IMR-90 (cell line): ENCODE data around the gene CCL19. TPM values are rescaled to one million over a fixed set of nuclear protein-coding genes. Genes with fewer than 3 reads are reported as not detected.

ENCODE experiments used
- ATAC-seq: fragments of 200-7000 bp; cut with Tn5 transposase; 2 replicates; pipeline ENCODE4 v1.9.1; 2020; ENCODE audit warnings: low read depth, mild to moderate bottlenecking, moderate library complexity
- BruUV-seq: library from RNA; stranded (reverse); fragments of 400-500 nt; replicated peaks from 2 replicates; lab custom pipeline; 2021; lab: Mats Ljungman, UMichigan
- CTCF ChIA-PET: fragments of 300-600 bp; formaldehyde crosslinking; extraction: SDS; loops from one replicate; lab custom pipeline; 2021; ENCODE audit warnings: antibody characterized with exemption; lab: Yijun Ruan, JAX
- POLR2A ChIA-PET: fragments of 300-600 bp; sonication (Branson Sonifier 250); formaldehyde crosslinking; loops from one replicate; lab custom pipeline; 2022; ENCODE audit warnings: antibody characterized with exemption; ENCODE audit not compliant: unreplicated experiment; lab: Charles Lee
- DNase-seq: peaks from one replicate; pipeline ENCODE4 v3.0.0; 2013
- H2AFZ ChIP-seq: replicated peaks from 2 replicates; pipeline ENCODE3; 2013; ENCODE audit warnings: low read length, mild to moderate bottlenecking; ENCODE audit not compliant: poor library complexity
- H2AK5ac ChIP-seq: 2 replicates; pipeline ENCODE4 v1.6.1; 2013; ENCODE audit warnings: low read depth, low read length, inconsistent platforms
- H2AK9ac ChIP-seq: replicated peaks from 2 replicates; pipeline ENCODE3; 2013; ENCODE audit warnings: mild to moderate bottlenecking, low read depth, low read length, moderate library complexity; ENCODE audit not compliant: poor library complexity
- H2BK120ac ChIP-seq: 2 replicates; pipeline ENCODE4 v1.6.1; 2013; ENCODE audit warnings: low read depth, low read length, inconsistent platforms
- H2BK15ac ChIP-seq: 3 replicates; pipeline ENCODE4 v1.6.1; 2013; ENCODE audit warnings: low read depth, low read length, inconsistent platforms
- H2BK20ac ChIP-seq: 2 replicates; pipeline ENCODE4 v1.6.1; 2013; ENCODE audit warnings: low read depth, mild to moderate bottlenecking, inconsistent platforms, low read length, moderate library complexity
- H2BK5ac ChIP-seq: 2 replicates; pipeline ENCODE4 v1.6.1; 2013; ENCODE audit warnings: mild to moderate bottlenecking, low read depth, low read length, inconsistent platforms; ENCODE audit not compliant: poor library complexity, severe bottlenecking
- H3K14ac ChIP-seq: replicated peaks from 2 replicates; pipeline ENCODE4 v1.6.1; 2013; ENCODE audit warnings: low read depth, low read length, inconsistent platforms
- H3K18ac ChIP-seq: 2 replicates; pipeline ENCODE4 v1.6.1; 2013; ENCODE audit warnings: low read depth, low read length, control low read depth
- H3K23ac ChIP-seq: 2 replicates; pipeline ENCODE4 v1.6.1; 2013; ENCODE audit warnings: low read depth, low read length, inconsistent platforms
- H3K27ac ChIP-seq: 2 replicates; pipeline ENCODE4 v1.5.1; 2013; ENCODE audit warnings: mild to moderate bottlenecking, control low read depth, low read length; ENCODE audit not compliant: insufficient read depth
- H3K27me3 ChIP-seq: 2 replicates; pipeline ENCODE4 v1.6.1; 2013; ENCODE audit warnings: low read length; ENCODE audit not compliant: control insufficient read depth, insufficient read depth
- H3K36me3 ChIP-seq: 2 replicates; pipeline ENCODE4 v1.6.1; 2013; ENCODE audit warnings: low read length, mixed read lengths; ENCODE audit not compliant: control insufficient read depth, insufficient read depth
- H3K4ac ChIP-seq: 2 replicates; pipeline ENCODE4 v1.6.1; 2013; ENCODE audit warnings: low read depth, low read length, inconsistent platforms
- H3K4me1 ChIP-seq: 2 replicates; pipeline ENCODE4 v1.6.1; 2013; ENCODE audit warnings: low read length, mixed read lengths; ENCODE audit not compliant: control insufficient read depth, insufficient read depth
- H3K4me2 ChIP-seq: 2 replicates; pipeline ENCODE4 v1.6.1; 2013; ENCODE audit warnings: low read depth, mild to moderate bottlenecking, control low read depth, low read length, moderate library complexity
- H3K4me3 ChIP-seq: 2 replicates; pipeline ENCODE4 v1.5.1; 2013; ENCODE audit warnings: low read depth, mild to moderate bottlenecking, control low read depth, low read length, moderate library complexity; ENCODE audit not compliant: insufficient read depth
- H3K56ac ChIP-seq: 2 replicates; pipeline ENCODE4 v1.6.1; 2013; ENCODE audit warnings: low read length, inconsistent platforms; ENCODE audit not compliant: insufficient read depth; ENCODE audit errors: extremely low read depth
- H3K79me1 ChIP-seq, 2 experiments: 2 replicates each; pipeline ENCODE4 v1.6.1; 2013; ENCODE audit warnings: low read length in 2 of 2, inconsistent platforms in 1 of 2, low read depth in 1 of 2
- H3K9ac ChIP-seq: 2 replicates; pipeline ENCODE4 v1.6.1; 2013; ENCODE audit warnings: low read depth, low read length, control low read depth
- H3K9me1 ChIP-seq: 2 replicates; pipeline ENCODE4 v1.6.1; 2013; ENCODE audit warnings: low read length, inconsistent platforms; ENCODE audit not compliant: insufficient read depth
- H3K9me3 ChIP-seq: 2 replicates; pipeline ENCODE4 v1.6.1; 2013; ENCODE audit warnings: low read length; ENCODE audit not compliant: control insufficient read depth, insufficient read depth
- H4K20me1 ChIP-seq: 2 replicates; pipeline ENCODE4 v1.6.1; 2013; ENCODE audit warnings: low read length, inconsistent platforms; ENCODE audit not compliant: insufficient read depth
- H4K5ac ChIP-seq: 2 replicates; pipeline ENCODE4 v1.6.1; 2013; ENCODE audit warnings: mild to moderate bottlenecking, low read depth, low read length, control low read depth
- H4K8ac ChIP-seq, 2 experiments: 2 replicates each; pipeline ENCODE4 v1.6.1; 2013; ENCODE audit warnings: low read depth in 2 of 2, low read length in 2 of 2, control low read depth in 1 of 2, inconsistent platforms in 1 of 2
- H4K91ac ChIP-seq: 2 replicates; pipeline ENCODE4 v1.6.1; 2013; ENCODE audit warnings: low read depth, low read length, inconsistent platforms; ENCODE audit not compliant: insufficient read depth
- BHLHE40 ChIP-seq: fragments of 150-350 bp; IDR thresholded peaks from 2 replicates; pipeline ENCODE4 v1.6.1; 2016; ENCODE audit warnings: mild to moderate bottlenecking, low read depth, low read length
- CHD1 ChIP-seq: IDR thresholded peaks from 2 replicates; pipeline ENCODE4 v1.6.1; 2012; ENCODE audit warnings: low read depth, low read length, improper control_type of control experiment
- FOS ChIP-seq: fragments of 150-350 bp; IDR thresholded peaks from 2 replicates; pipeline ENCODE4 v1.6.1; 2016; ENCODE audit warnings: low read depth, low read length
- MAZ ChIP-seq: IDR thresholded peaks from 2 replicates; pipeline ENCODE4 v1.6.1; 2012; ENCODE audit warnings: low read depth, mild to moderate bottlenecking, low read length, improper control_type of control experiment, moderate library complexity, borderline replicate concordance
- POLR2A ChIP-seq: IDR thresholded peaks from 2 replicates; pipeline ENCODE4 v1.6.1; 2012; ENCODE audit warnings: mild to moderate bottlenecking, low read depth, low read length
- RAD21 ChIP-seq: IDR thresholded peaks from 2 replicates; pipeline ENCODE4 v1.6.1; 2012; ENCODE audit warnings: low read length, improper control_type of control experiment
- SMC3 ChIP-seq: fragments of 150-350 bp; IDR thresholded peaks from 2 replicates; pipeline ENCODE4 v1.6.1; 2016; ENCODE audit warnings: low read depth, mild to moderate bottlenecking, antibody characterized with exemption, low read length, moderate library complexity
- USF2 ChIP-seq: fragments of 150-350 bp; IDR thresholded peaks from 2 replicates; pipeline ENCODE4 v1.6.1; 2017; ENCODE audit warnings: mild to moderate bottlenecking, antibody characterized with exemption, low read length, low read depth
- WGBS, 2 experiments: methylation state at CpG; one replicate each; pipeline versions ENCODE4 v1.1.5 to v1.1.7; 2013; ENCODE audit warnings: missing lambda C conversion rate in 2 of 2; ENCODE audit not compliant: insufficient read length in 1 of 2; ENCODE audit errors: extremely low coverage in 2 of 2; 5-methylcytosine and 5-hydroxymethylcytosine counted together
- dilution Hi-C: fragments of 300-500 bp; cut with HindIII; formaldehyde crosslinking; loops from one replicate; pipeline ENCODE4 v1.14.3; 2018; ENCODE audit warnings: low sequenced_read_pairs; ENCODE audit not compliant: unreplicated experiment
- in situ Hi-C: fragments of 300-500 bp; cut with MboI; formaldehyde crosslinking; loops from 3 replicates; pipeline ENCODE4 v1.14.3; 2019; ENCODE audit warnings: low sequenced_read_pairs, inconsistent platforms, mixed read lengths
- intact Hi-C: fragments of 100-400 bp; cut with micrococcal nuclease; formaldehyde crosslinking; loops from 2 replicates; pipeline ENCODE4 v1.10.0; 2022
- polyA plus RNA-seq, 3 experiments: library from polyadenylated mRNA; depleted of rRNA; stranded (reverse); fragments of >200 nt; gene quantifications; 2 replicates each; pipeline ENCODE4 v1.2.3, GENCODE V29; 2012; ENCODE audit warnings: low replicate concordance in 1 of 3
- total RNA-seq: library from RNA; depleted of rRNA; stranded (reverse); fragments of >200 nt; gene quantifications from 2 replicates; pipeline ENCODE4 v1.2.3, GENCODE V29; 2012

Gene CCL19
- total and polyA plus RNA-seq, 2 of the 4 experiments (the other 2 are of a cell fraction): not detected

- ChIA-PET CTCF (no interaction called here), POLR2A (no interaction called here)
- Histone ChIP-seq H3K9ac (no peak overlapping the region), H2BK20ac (no peak overlapping the region), H3K4me2 (no peak overlapping the region), H2BK5ac (no peak overlapping the region), H2AK5ac (no peak overlapping the region), H3K4ac (no peak overlapping the region), H3K9me1 (peaks cover 25% of the 10 kb centered on the region), H3K56ac (no peak overlapping the region), H2BK120ac (no peak overlapping the region), H3K18ac (no peak overlapping the region), H3K4me3 (no peak overlapping the region), H3K79me1 (peaks cover 0 to 21% of the 10 kb centered on the region in 2 experiments; a peak in 2 of 4 replicates), H4K8ac (no peak overlapping the region), H3K4me1 (peaks cover 27% of the 10 kb centered on the region), H4K91ac (no peak overlapping the region), H2AFZ (no peak overlapping the region), H4K5ac (no peak overlapping the region), H3K36me3 (peaks cover 4% of the 10 kb centered on the region; the same call in 1 of the 2 replicates), H3K23ac (no peak overlapping the region), H3K14ac (no peak overlapping the region), H2AK9ac (no peak overlapping the region), H4K20me1 (no peaks in the 10 kb centered on the region), H2BK15ac (no peak overlapping the region), H3K27me3 (no peaks in the 10 kb centered on the region), H3K9me3 (no peaks in the 10 kb centered on the region), H3K27ac (no peak overlapping the region)
- ATAC-seq (no peak), DNase-seq (no peak)
- dilution Hi-C loops (no loop called here), in situ Hi-C loops (no loop called here), intact Hi-C loops (no loop called here)
- BruUV-seq: no TSS peak
- no CpG with 5 or more reads among the region's 5 CpGs for WGBS, 2 experiments
- TF ChIP-seq CHD1 (no peak), FOS (no peak), POLR2A (no peak), MAZ (no peak), USF2 (no peak), RAD21 (no peak), BHLHE40 (no peak), SMC3 (no peak)
Observed at GRCh38 chr9:34656992-34657391, 34.1 kb downstream of the CCL19 start.
